Tibial nerve (tissue), 3 donors: Measurements from ENCODE around the gene ATP1B3.

ENCODE experiments used
- POLR2A ChIP-seq, 2 donors: fragments of 450-650 bp; IDR thresholded peaks; one replicate each; pipeline ENCODE4 v1.6.1; 2017; ENCODE audit warnings: antibody characterized with exemption in 2 of 2, mild to moderate bottlenecking in 2 of 2, moderate library complexity in 2 of 2
- TF ChIP-seq, protein P1 (sequence below), 5 experiments: fragments of 200-600 bp in 3 of 5; fragments of 450-650 bp in 2 of 5; sonication (generic) in 3 of 5; IDR thresholded peaks; one replicate each; pipeline ENCODE4 v1.5.1; 2016 to 2019; ENCODE audit warnings: antibody characterized with exemption in 5 of 5, mild to moderate bottlenecking in 3 of 5, moderate library complexity in 2 of 5

DNA sequence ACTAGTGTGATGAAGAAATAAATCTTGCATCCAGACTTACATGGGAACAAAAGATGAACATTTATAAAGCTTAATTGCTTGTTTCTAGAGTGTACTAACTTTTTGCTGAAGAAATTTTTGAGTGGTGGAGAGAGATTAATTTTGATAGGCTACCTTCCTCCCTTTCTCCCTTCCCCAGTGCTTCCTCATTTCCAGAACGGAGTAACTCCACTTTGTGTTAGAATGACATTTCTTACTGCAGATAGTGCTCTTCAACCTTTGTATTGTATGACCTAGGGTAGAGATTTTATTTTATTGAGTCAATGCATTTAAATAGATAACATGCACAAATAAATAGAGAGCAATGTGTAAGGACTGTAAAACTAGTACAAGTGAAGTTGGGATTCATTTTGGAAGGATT, 1.9 kb downstream of the ATP1B3 start:
- TF ChIP-seq, protein P1, sequence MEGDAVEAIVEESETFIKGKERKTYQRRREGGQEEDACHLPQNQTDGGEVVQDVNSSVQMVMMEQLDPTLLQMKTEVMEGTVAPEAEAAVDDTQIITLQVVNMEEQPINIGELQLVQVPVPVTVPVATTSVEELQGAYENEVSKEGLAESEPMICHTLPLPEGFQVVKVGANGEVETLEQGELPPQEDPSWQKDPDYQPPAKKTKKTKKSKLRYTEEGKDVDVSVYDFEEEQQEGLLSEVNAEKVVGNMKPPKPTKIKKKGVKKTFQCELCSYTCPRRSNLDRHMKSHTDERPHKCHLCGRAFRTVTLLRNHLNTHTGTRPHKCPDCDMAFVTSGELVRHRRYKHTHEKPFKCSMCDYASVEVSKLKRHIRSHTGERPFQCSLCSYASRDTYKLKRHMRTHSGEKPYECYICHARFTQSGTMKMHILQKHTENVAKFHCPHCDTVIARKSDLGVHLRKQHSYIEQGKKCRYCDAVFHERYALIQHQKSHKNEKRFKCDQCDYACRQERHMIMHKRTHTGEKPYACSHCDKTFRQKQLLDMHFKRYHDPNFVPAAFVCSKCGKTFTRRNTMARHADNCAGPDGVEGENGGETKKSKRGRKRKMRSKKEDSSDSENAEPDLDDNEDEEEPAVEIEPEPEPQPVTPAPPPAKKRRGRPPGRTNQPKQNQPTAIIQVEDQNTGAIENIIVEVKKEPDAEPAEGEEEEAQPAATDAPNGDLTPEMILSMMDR (IDR thresholded peaks at IDR 0.05) = no peak
- no peak for TF ChIP-seq POLR2A (IDR thresholded peaks at IDR 0.05)
